Nephron progenitor cell (in vitro differentiated cells): ENCODE measurements around the gene WDR75.

Experiments used
- DNase-seq: peaks from one replicate; pipeline ENCODE4 v3.0.0; 2021
- H3K27ac Mint-ChIP-seq: 2 replicates; pipeline ENCODE4 v1.8.0; 2021; ENCODE audit warnings: mild to moderate bottlenecking, moderate library complexity, mixed read lengths
- H3K27me3 Mint-ChIP-seq: 2 replicates; pipeline ENCODE4 v1.8.0; 2021; ENCODE audit warnings: mild to moderate bottlenecking, low read depth, mixed read lengths; ENCODE audit not compliant: poor library complexity
- H3K36me3 Mint-ChIP-seq: 2 replicates; pipeline ENCODE4 v1.8.0; 2021; ENCODE audit warnings: low read depth, mixed read lengths
- H3K4me1 Mint-ChIP-seq: 2 replicates; pipeline ENCODE4 v1.8.0; 2021; ENCODE audit warnings: mixed read lengths
- H3K4me3 Mint-ChIP-seq: 2 replicates; pipeline ENCODE4 v1.8.0; 2021; ENCODE audit warnings: mild to moderate bottlenecking, moderate library complexity, mixed read lengths
- H3K9me3 Mint-ChIP-seq: 2 replicates; pipeline ENCODE4 v1.8.0; 2021; ENCODE audit warnings: mild to moderate bottlenecking, moderate library complexity, mixed read lengths
- CTCF ChIP-seq: fragments of 200-600 bp; sonication (generic); IDR thresholded peaks from 2 replicates; pipeline ENCODE4 v1.5.0; 2021; ENCODE audit warnings: antibody characterized with exemption

Gene WDR75

GRCh38 chr2:189481071-189481470 lies 39.8 kb downstream of the WDR75 start:
- H3K36me3 Mint-ChIP-seq = peaks cover 19% of the 10 kb centered on the region
- no peak overlapping the region for H3K4me3 Mint-ChIP-seq
- H3K27me3 Mint-ChIP-seq = no peaks in the 10 kb centered on the region
- H3K9me3 Mint-ChIP-seq = no peaks in the 10 kb centered on the region
- no peak overlapping the region for H3K27ac Mint-ChIP-seq
- no peak for DNase-seq
- peaks cover 12% of the 10 kb centered on the region for H3K4me1 Mint-ChIP-seq
- TF ChIP-seq CTCF = no peak

GRCh38 chr2:189483571-189483970 lies 42.3 kb downstream of the WDR75 start:
- H3K4me3 Mint-ChIP-seq = no peak overlapping the region
- TF ChIP-seq CTCF = no peak
- H3K36me3 Mint-ChIP-seq = no peaks in the 10 kb centered on the region
- no peaks in the 10 kb centered on the region for H3K9me3 Mint-ChIP-seq
- peaks cover 3% of the 10 kb centered on the region for H3K4me1 Mint-ChIP-seq
- peaks cover 3% of the 10 kb centered on the region for H3K27me3 Mint-ChIP-seq
- no peak overlapping the region for H3K27ac Mint-ChIP-seq
- DNase-seq = no peak

- no peak overlapping the region for H3K4me3 Mint-ChIP-seq
- H3K27me3 Mint-ChIP-seq = peaks cover 3% of the 10 kb centered on the region
- H3K4me1 Mint-ChIP-seq = no peaks in the 10 kb centered on the region
- no peaks in the 10 kb centered on the region for H3K36me3 Mint-ChIP-seq
- TF ChIP-seq CTCF = no peak
- no peaks in the 10 kb centered on the region for H3K9me3 Mint-ChIP-seq
- no peak for DNase-seq
- H3K27ac Mint-ChIP-seq = no peak overlapping the region
Measured at GRCh38 chr2:189483980-189484740, 42.9 kb downstream of the WDR75 start.

GRCh38 chr2:189485146-189485545 lies 43.9 kb downstream of the WDR75 start:
- Mint-ChIP-seq H3K9me3 (no peaks in the 10 kb centered on the region), H3K4me1 (no peaks in the 10 kb centered on the region), H3K4me3 (no peak overlapping the region), H3K27ac (no peak overlapping the region), H3K36me3 (no peaks in the 10 kb centered on the region), H3K27me3 (peaks cover 3% of the 10 kb centered on the region)
- no peak for DNase-seq
- no peak for TF ChIP-seq CTCF

GRCh38 chr2:189486237-189486770 lies 45.0 kb downstream of the WDR75 start:
- Mint-ChIP-seq H3K36me3 (no peaks in the 10 kb centered on the region), H3K27me3 (peaks cover 3% of the 10 kb centered on the region)

More at GRCh38 chr2:189486237-189486770, 45.0 kb downstream of the WDR75 start:
- Mint-ChIP-seq H3K4me3 (no peak overlapping the region), H3K4me1 (no peaks in the 10 kb centered on the region), H3K9me3 (no peaks in the 10 kb centered on the region), H3K27ac (no peak overlapping the region)
- DNase-seq = no peak
- TF ChIP-seq CTCF = no peak
